ENCODE data around the gene SHROOM4. TPM values are rescaled to one million over a fixed set of nuclear protein-coding genes. Genes with fewer than 3 reads are reported as not detected.

Gene SHROOM4
- total and polyA plus RNA-seq, 9 of the 15 experiments (the other 6 are each of a cell fraction or from before 2014, with no cell fraction given) = not detected

- no peak overlapping the region for H2AFZ ChIP-seq (ENCODE audit: low read depth, low read length)
- intact Hi-C loops (cut with micrococcal nuclease) (no loop called here), in situ Hi-C loops (cut with MboI) (no loop called here)
- DNase-seq (ENCODE audit: extremely low read depth in 1 of 4, low spot score in 3 of 4) (no peak), FAIRE-seq (no peak), ATAC-seq (no peak)
- H3K4me1 ChIP-seq (replicated peaks in 1 of 2; ENCODE audit: control insufficient read depth in 2 of 2, insufficient read depth in 2 of 2, low read length in 2 of 2) = no peaks in the 10 kb centered on the region
- ChIA-PET POLR2A (no interaction called here), CTCF (ENCODE audit: low intra/inter-chr PET ratio) (interaction anchor here (0.5 kb wide), 1 partner anchor 17 kb away, joined by 3 read pairs; no protein-coding TSS in a partner anchor)
- 0% methylated on average over 1 of the region's 1 CpG for WGBS (ENCODE audit: insufficient coverage, low coverage, missing lambda C conversion rate)
- TF ChIP-seq ZBTB26 (CRISPR knock-in tag; IDR thresholded peaks at IDR 0.05) (no peak), ARID3B (CRISPR knock-in tag; IDR thresholded peaks at IDR 0.05; ENCODE audit: borderline replicate concordance) (no peak), LARP7 (IDR thresholded peaks at IDR 0.05) (no peak), PHF20 (IDR thresholded peaks at IDR 0.05; ENCODE audit: partially characterized antibody) (no peak)
- no peak overlapping the region for H3K9ac ChIP-seq (ENCODE audit: insufficient read depth in 1 of 2, low read depth in 2 of 2, low read length in 2 of 2)
- H3K9me3 ChIP-seq (replicated peaks; ENCODE audit: control insufficient read depth, insufficient read depth, low read depth, low read length) = no peaks in the 10 kb centered on the region
- no peaks in the 10 kb centered on the region for H3K9me1 ChIP-seq (ENCODE audit: control insufficient read depth, insufficient read depth, low read length)
- no peaks in the 10 kb centered on the region for H4K20me1 ChIP-seq (replicated peaks; ENCODE audit: control insufficient read depth, insufficient read depth, low read length)
- no peaks in the 10 kb centered on the region for H3K36me3 ChIP-seq (ENCODE audit: control insufficient read depth, insufficient read depth, low read length)
- H3K79me2 ChIP-seq (ENCODE audit: control insufficient read depth, insufficient read depth, low read length) = no peaks in the 10 kb centered on the region
- no peak overlapping the region for H3K4me3 ChIP-seq
- no peak overlapping the region for H3K27ac ChIP-seq (ENCODE audit: extremely low read depth, low read depth, low read length)
- no TSS peak for BruUV-seq (replicated peaks)
- H3K4me2 ChIP-seq (ENCODE audit: insufficient read depth, low read length) = no peak overlapping the region
- no peaks in the 10 kb centered on the region for H3K27me3 ChIP-seq (ENCODE audit: control insufficient read depth in 2 of 2, insufficient read depth in 2 of 2, low read length in 2 of 2)
Observed at GRCh38 chrX:50711907-50712306, 102.1 kb downstream of the SHROOM4 start.

Data from K562 (cell line).